NOMO-1 (cell line): ENCODE measurements around the gene CCSER2.
"Not testable (repeated sequence)": the region's sequence is repeated elsewhere in the genome, so short reads cannot be mapped to it uniquely, and the experiment has no call there.

Experiments
- DNase-seq, 2 experiments: peaks; one replicate each; lab custom pipeline; 2025; ENCODE audit not compliant: unreplicated experiment in 2 of 2; lab: John Stamatoyannopoulos, UW

CCSER2 gene

GRCh38 chr10:84310470-84310869 is 17.9 kb upstream of the CCSER2 start:
- no peak for DNase-seq

GRCh38 chr10:84311576-84311975 is 16.8 kb upstream of the CCSER2 start:
- no peak for DNase-seq

GRCh38 chr10:84312816-84313215 is 15.6 kb upstream of the CCSER2 start:
- no peak for DNase-seq

- DNase-seq, result no peak
These were observed 14.1 kb upstream of the CCSER2 start for GRCh38 chr10:84314275-84314674.

GRCh38 chr10:84317174-84317573 is 11.2 kb upstream of the CCSER2 start:
- DNase-seq, result no peak

- no peak for DNase-seq
These were observed 6.5 kb upstream of the CCSER2 start for GRCh38 chr10:84321902-84322301.

GRCh38 chr10:84323566-84323965 is 4.8 kb upstream of the CCSER2 start:
- DNase-seq, result not testable (repeated sequence)

GRCh38 chr10:84326995-84327394 is 1.4 kb upstream of the CCSER2 start:
- not testable (repeated sequence) for DNase-seq

- peak in 1 of 2 experiments; percentile 34 for DNase-seq
These were observed 815 bp downstream of the CCSER2 start for GRCh38 chr10:84329196-84329611.

- no peak for DNase-seq
These were observed 1.7 kb downstream of the CCSER2 start for GRCh38 chr10:84329986-84330651.

GRCh38 chr10:84331091-84331490 is 2.7 kb downstream of the CCSER2 start:
- no peak for DNase-seq

- DNase-seq, result no peak
These were observed 5.6 kb downstream of the CCSER2 start for GRCh38 chr10:84333864-84334451.

GRCh38 chr10:84334811-84335210 is 6.4 kb downstream of the CCSER2 start:
- DNase-seq, result no peak

- DNase-seq, result no peak
These were observed 7.1 kb downstream of the CCSER2 start for GRCh38 chr10:84335516-84335915.

- no peak for DNase-seq
These were observed 8.2 kb downstream of the CCSER2 start for GRCh38 chr10:84336406-84337090.

GRCh38 chr10:84337199-84337598 is 8.8 kb downstream of the CCSER2 start:
- no peak for DNase-seq

GRCh38 chr10:84339025-84339424 is 10.6 kb downstream of the CCSER2 start:
- DNase-seq, result no peak

- DNase-seq, result no peak
These were observed 11.8 kb downstream of the CCSER2 start for GRCh38 chr10:84340187-84340586.

GRCh38 chr10:84340632-84341537 is 12.5 kb downstream of the CCSER2 start:
- DNase-seq, result no peak

GRCh38 chr10:84341538-84341856 is 13.1 kb downstream of the CCSER2 start:
- DNase-seq, result no peak

GRCh38 chr10:84341983-84342382 is 13.6 kb downstream of the CCSER2 start:
- no peak for DNase-seq
